ENCODE data around the gene GADD45B. TPM values are rescaled to one million over a fixed set of nuclear protein-coding genes. Genes with fewer than 3 reads are reported as not detected.

GADD45B gene
- 101 and 102 TPM in 2 replicates for total RNA-seq

GRCh38 chr19:2475702-2476450, at the start of gene GADD45B:
Gene GADD45B, plus strand, starts transcription at chr19:2476127. Its CDS starts 232 bp downstream, at chr19:2476359.
- Mint-ChIP-seq H3K4me1 (peaks cover 27% of the 10 kb centered on the region), H3K36me3 (ENCODE audit: low read depth) (peaks cover 30% of the 10 kb centered on the region), H3K4me3 (peak within 1 kb of the TSS; percentile 100), H3K27me3 (peaks cover 5% of the 10 kb centered on the region), H3K9me3 (peaks cover 3% of the 10 kb centered on the region), H3K27ac (peak within 1 kb of the TSS; percentile 96)
- peak; percentile 99 for DNase-seq
- intact Hi-C loops (cut with micrococcal nuclease), result loop anchor here (1.0 to 2.0 kb wide), 2 partner anchors 19 to 144 kb away; partner anchors contain the start of gene LMNB2

- peak; percentile 88 for DNase-seq
- H3K4me3 Mint-ChIP-seq, result peak overlapping the region; percentile 95
- no peaks in the 10 kb centered on the region for H3K27me3 Mint-ChIP-seq
- H3K27ac Mint-ChIP-seq, result peak overlapping the region; percentile 98
- intact Hi-C loops (cut with micrococcal nuclease), result no loop called here
- H3K9me3 Mint-ChIP-seq, result no peaks in the 10 kb centered on the region
- peaks cover 30% of the 10 kb centered on the region for H3K36me3 Mint-ChIP-seq (ENCODE audit: low read depth)
- H3K4me1 Mint-ChIP-seq, result peaks cover 9% of the 10 kb centered on the region
Measured at GRCh38 chr19:2426611-2427428, 49.1 kb upstream of the GADD45B start.

GRCh38 chr19:2427429-2428320, 48.3 kb upstream of the GADD45B start, which contains the start of gene TIMM13:
Gene TIMM13, minus strand, starts transcription at chr19:2427586. Its CDS starts 53 bp downstream, at chr19:2427533.
- Mint-ChIP-seq H3K4me3 (peak within 1 kb of the TSS; percentile 95), H3K9me3 (no peaks in the 10 kb centered on the region), H3K27ac (peak within 1 kb of the TSS; percentile 98), H3K4me1 (peaks cover 9% of the 10 kb centered on the region), H3K36me3 (ENCODE audit: low read depth) (peaks cover 34% of the 10 kb centered on the region), H3K27me3 (no peaks in the 10 kb centered on the region)
- DNase-seq, result peak; percentile 100
- intact Hi-C loops (cut with micrococcal nuclease), result no loop called here

GRCh38 chr19:2428321-2428690, 47.6 kb upstream of the GADD45B start:
- Mint-ChIP-seq H3K4me1 (peaks cover 9% of the 10 kb centered on the region), H3K9me3 (no peaks in the 10 kb centered on the region), H3K36me3 (ENCODE audit: low read depth) (peaks cover 32% of the 10 kb centered on the region), H3K27me3 (no peaks in the 10 kb centered on the region), H3K4me3 (no peak overlapping the region), H3K27ac (no peak overlapping the region)
- peak; percentile 69 for DNase-seq
- intact Hi-C loops (cut with micrococcal nuclease), result no loop called here

- H3K27ac Mint-ChIP-seq, result no peak overlapping the region
- intact Hi-C loops (cut with micrococcal nuclease), result no loop called here
- H3K4me3 Mint-ChIP-seq, result no peak overlapping the region
- peaks cover 9% of the 10 kb centered on the region for H3K4me1 Mint-ChIP-seq
- DNase-seq, result no peak
- H3K36me3 Mint-ChIP-seq (ENCODE audit: low read depth), result peaks cover 36% of the 10 kb centered on the region
- no peaks in the 10 kb centered on the region for H3K9me3 Mint-ChIP-seq
- H3K27me3 Mint-ChIP-seq, result no peaks in the 10 kb centered on the region
Measured at GRCh38 chr19:2428756-2429711, 46.9 kb upstream of the GADD45B start.

- Mint-ChIP-seq H3K36me3 (ENCODE audit: low read depth) (peaks cover 37% of the 10 kb centered on the region), H3K27ac (no peak overlapping the region), H3K27me3 (no peaks in the 10 kb centered on the region), H3K9me3 (no peaks in the 10 kb centered on the region), H3K4me3 (no peak overlapping the region), H3K4me1 (peaks cover 9% of the 10 kb centered on the region)
- intact Hi-C loops (cut with micrococcal nuclease), result no loop called here
- no peak for DNase-seq
Measured at GRCh38 chr19:2429917-2430535, 45.9 kb upstream of the GADD45B start.

- peaks cover 40% of the 10 kb centered on the region for H3K36me3 Mint-ChIP-seq (ENCODE audit: low read depth)
- no peak for DNase-seq
- peaks cover 8% of the 10 kb centered on the region for H3K4me1 Mint-ChIP-seq
- intact Hi-C loops (cut with micrococcal nuclease), result no loop called here
- no peak overlapping the region for H3K4me3 Mint-ChIP-seq
- no peaks in the 10 kb centered on the region for H3K9me3 Mint-ChIP-seq
- no peaks in the 10 kb centered on the region for H3K27me3 Mint-ChIP-seq
- H3K27ac Mint-ChIP-seq, result no peak overlapping the region
Measured at GRCh38 chr19:2431318-2432055, 44.4 kb upstream of the GADD45B start.

- Mint-ChIP-seq H3K27me3 (no peaks in the 10 kb centered on the region), H3K4me3 (no peak overlapping the region), H3K27ac (no peak overlapping the region), H3K9me3 (no peaks in the 10 kb centered on the region), H3K4me1 (peaks cover 7% of the 10 kb centered on the region), H3K36me3 (ENCODE audit: low read depth) (peaks cover 38% of the 10 kb centered on the region)
- intact Hi-C loops (cut with micrococcal nuclease), result no loop called here
- DNase-seq, result no peak
Measured at GRCh38 chr19:2432131-2432848, 43.6 kb upstream of the GADD45B start.

GRCh38 chr19:2433854-2434253, 42.1 kb upstream of the GADD45B start:
- no peak for DNase-seq
- intact Hi-C loops (cut with micrococcal nuclease), result no loop called here
- no peaks in the 10 kb centered on the region for H3K27me3 Mint-ChIP-seq
- peaks cover 38% of the 10 kb centered on the region for H3K36me3 Mint-ChIP-seq (ENCODE audit: low read depth)
- no peak overlapping the region for H3K27ac Mint-ChIP-seq
- H3K4me3 Mint-ChIP-seq, result no peak overlapping the region
- peaks cover 2% of the 10 kb centered on the region for H3K4me1 Mint-ChIP-seq
- no peaks in the 10 kb centered on the region for H3K9me3 Mint-ChIP-seq

- peaks cover 35% of the 10 kb centered on the region for H3K36me3 Mint-ChIP-seq (ENCODE audit: low read depth)
- intact Hi-C loops (cut with micrococcal nuclease), result no loop called here
- no peak overlapping the region for H3K4me3 Mint-ChIP-seq
- DNase-seq, result no peak
- no peaks in the 10 kb centered on the region for H3K27me3 Mint-ChIP-seq
- H3K9me3 Mint-ChIP-seq, result no peaks in the 10 kb centered on the region
- H3K27ac Mint-ChIP-seq, result peak overlapping the region; percentile 63
- no peaks in the 10 kb centered on the region for H3K4me1 Mint-ChIP-seq
Measured at GRCh38 chr19:2434267-2434666, 41.7 kb upstream of the GADD45B start.

- no peaks in the 10 kb centered on the region for H3K4me1 Mint-ChIP-seq
- no peak for DNase-seq
- H3K27me3 Mint-ChIP-seq, result no peaks in the 10 kb centered on the region
- peaks cover 32% of the 10 kb centered on the region for H3K36me3 Mint-ChIP-seq (ENCODE audit: low read depth)
- H3K4me3 Mint-ChIP-seq, result no peak overlapping the region
- H3K9me3 Mint-ChIP-seq, result no peaks in the 10 kb centered on the region
- intact Hi-C loops (cut with micrococcal nuclease), result no loop called here
- H3K27ac Mint-ChIP-seq, result peak overlapping the region; percentile 47
Measured at GRCh38 chr19:2434721-2435265, 41.1 kb upstream of the GADD45B start.
